Measurements from ENCODE around the gene NKG7.

Gene NKG7

GRCh38 chr19:51391073-51391611 lies 18.7 kb upstream of the NKG7 start:
- no peak for DNase-seq (ENCODE audit: low read depth)

DNA sequence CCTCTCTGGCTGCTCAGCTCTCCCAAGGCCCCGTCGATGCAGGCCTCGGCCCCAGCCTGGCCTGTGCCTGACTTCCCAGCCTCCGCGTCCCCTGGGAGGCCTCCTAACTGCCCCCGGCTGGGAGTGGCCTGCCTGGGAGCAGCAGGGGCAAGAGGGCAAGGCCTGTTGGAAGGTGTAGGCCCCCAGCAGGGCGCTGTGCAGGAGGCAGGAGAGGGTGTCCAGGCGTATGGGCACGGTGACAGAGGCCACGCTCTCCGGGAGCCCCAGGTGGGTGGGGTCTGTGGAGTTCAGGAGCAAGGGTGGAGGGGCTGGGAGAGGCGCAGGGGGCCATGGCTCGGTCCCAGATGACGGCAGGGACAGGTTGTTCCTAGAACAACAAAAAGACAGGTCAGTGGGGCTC lies 16.7 kb upstream of the NKG7 start:
- DNase-seq (ENCODE audit: low read depth): no peak

DNA sequence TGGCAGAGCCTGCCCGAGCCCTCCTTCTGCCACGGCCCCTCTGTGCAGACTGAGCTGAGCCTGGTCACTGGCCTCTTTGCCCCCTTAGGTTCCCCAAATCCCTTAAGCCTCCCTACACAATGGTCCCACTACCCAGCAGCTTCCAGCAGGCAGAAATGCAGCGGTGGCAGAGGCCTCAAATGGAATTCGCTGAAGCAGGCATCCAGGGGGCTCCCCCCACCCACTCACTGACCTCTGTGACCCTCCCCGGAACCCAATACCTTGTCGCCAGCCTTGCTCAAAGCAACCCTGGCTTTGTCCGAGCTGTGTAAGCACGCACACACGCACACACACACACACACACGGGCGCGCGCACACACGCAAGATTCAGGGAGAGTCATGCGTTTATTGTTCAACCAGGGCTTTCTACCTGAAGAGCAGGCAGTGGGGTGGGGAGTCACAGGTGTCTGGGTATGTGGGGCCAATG lies 15.5 kb upstream of the NKG7 start, which contains the start of gene LIM2:
Gene LIM2 (minus strand): TSS at position 51 of the 466 bp plus-strand sequence. CDS start 531 bp downstream, outside the sequence.
- DNase-seq (ENCODE audit: low read depth): no peak

DNA sequence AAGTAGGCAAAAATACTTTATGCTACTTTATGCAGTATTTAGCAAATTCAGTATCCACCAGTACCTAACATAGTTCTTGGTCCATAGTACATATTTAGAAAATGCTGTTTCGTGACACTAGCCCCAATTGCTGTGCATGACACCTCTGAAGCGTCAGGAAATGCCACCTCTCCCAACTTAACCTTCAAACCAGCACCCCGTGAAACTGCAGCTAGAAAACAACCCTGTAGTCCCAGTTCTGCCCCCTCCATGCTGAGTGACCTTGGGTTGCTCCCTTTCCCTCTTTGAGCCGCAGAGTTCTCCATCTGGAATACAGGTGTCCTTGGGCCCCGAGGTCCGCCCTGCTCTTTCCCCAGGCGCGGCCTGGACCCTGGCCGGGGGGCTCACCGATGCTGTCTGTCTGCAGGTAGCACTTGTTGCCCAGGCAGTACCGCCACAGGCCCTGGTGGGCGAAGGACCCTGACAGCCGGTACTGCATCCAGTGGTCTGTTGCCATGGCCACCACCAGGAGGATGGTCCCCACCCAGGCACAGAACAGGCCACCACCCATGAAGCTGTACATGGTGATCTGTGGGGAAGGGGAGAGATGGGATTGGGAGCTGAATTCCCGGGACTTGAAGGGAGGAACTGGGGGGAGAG lies 14.5 kb upstream of the NKG7 start:
- no peak for DNase-seq (ENCODE audit: low read depth)

GRCh38 chr19:51382004-51382403 lies 9.6 kb upstream of the NKG7 start:
- DNase-seq (ENCODE audit: low read depth): no peak

GRCh38 chr19:51380379-51380778 lies 7.9 kb upstream of the NKG7 start:
- no peak for DNase-seq (ENCODE audit: low read depth)

DNA sequence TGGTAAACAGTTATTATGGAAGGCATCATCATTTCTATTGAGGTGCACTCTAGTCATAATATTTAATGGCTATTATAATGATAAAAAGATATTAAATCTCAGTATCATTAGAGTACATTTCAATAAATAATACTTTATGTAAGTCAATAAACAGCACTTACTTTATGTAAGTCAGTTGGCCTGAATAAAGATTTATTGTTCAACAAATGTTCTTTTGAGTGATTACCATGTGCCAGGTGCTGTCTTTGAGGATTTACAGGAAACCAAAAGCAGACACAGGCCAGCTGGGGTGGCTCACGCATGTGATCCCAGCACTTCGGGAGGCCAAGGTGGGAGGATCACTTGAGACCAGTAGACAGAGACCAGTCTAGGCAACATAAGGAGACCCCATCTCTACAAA lies 5.0 kb upstream of the NKG7 start:
- no peak for DNase-seq (ENCODE audit: low read depth)

DNA sequence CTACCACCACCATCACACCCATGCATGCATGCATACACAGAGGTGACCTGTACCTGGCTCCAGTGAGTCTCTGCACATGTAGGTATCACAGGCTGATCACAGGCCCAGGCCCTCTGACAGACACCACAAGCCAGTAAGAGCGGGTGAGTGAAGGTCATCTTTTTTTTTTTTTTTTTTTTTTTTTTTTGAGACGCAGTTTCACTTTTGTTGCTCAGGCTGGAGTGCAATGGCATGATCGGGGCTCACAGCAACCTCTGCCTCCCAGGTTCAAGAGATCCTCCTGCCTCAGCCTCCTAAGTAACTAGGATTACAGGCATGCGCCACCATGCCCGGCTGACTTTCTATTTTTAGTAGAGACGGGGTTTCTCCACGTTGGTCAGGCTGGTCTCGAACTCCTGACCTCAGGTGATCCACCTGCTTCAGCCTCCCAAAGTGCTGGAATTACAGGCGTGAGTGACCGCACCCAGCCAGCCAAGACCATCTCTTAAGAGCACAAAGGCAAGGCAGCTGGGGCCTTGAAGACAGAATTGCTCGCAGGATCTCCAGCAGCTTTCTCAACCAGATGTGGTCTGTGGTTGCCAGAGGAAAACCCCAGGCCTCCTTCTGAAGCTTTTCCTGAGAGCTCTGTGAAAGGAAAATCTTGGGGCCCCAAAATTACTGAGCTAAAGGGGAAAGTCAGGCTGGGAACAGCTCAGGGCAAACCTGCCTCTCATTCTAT lies 3.2 kb upstream of the NKG7 start:
- DNase-seq (ENCODE audit: low read depth): no peak

DNA sequence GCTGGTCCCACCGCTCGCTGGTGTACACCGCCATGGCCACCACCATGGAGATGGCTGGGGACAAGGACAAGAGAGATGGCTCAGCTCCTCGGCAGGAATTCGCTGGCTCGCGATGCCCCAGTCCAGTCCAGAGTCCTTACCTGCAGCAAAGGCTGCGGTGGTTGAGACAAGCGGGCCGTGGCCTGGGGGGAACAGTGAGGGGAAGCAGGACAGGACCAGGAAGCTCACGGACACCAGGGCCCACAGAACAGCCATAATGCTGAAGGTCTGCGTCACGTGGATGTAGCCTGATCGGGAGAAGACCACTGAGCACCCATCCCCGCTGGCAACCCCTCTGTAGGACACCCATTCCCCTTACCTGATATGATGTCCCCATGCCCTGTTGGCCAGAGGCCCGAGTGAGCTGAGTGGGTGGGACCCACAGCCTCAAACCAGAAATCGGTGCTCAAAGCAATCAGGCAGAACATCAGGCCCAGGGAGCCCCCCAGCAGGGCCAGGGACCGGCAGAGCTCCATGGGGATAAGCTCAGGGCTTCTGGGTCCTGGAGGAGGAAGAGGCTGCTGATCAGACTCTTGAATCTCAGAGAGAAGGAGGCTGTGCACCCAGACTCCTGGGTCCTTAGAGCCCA lies 319 bp downstream of the NKG7 start:
- DNase-seq (ENCODE audit: low read depth): no peak

- no peak for DNase-seq (ENCODE audit: low read depth)
Measured at GRCh38 chr19:51371186-51371690, 1.2 kb downstream of the NKG7 start.

DNA sequence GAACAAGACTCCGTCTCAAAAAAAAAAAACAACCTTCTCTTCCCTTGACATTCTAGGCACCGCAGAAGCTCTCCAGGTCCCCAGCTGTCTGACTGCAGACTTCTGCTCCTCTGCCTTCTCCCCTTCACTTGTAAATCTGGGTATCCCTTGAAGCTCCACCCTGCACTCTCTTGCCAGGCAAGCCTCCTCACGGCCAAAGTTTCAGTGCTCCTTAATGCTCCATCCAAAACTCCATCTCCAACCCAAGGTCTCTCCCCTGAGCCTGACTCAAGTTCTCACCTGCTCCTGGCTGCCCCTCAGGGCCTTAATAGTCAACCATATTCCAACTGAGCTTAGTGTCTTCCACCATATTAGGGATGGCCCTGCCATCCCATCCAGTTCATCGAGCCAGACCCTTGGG lies 2.2 kb downstream of the NKG7 start:
- DNase-seq (ENCODE audit: low read depth): no peak

- no peak for DNase-seq (ENCODE audit: low read depth)
Measured at GRCh38 chr19:51368366-51369282, 3.8 kb downstream of the NKG7 start, which contains the start of gene CLDND2. Gene CLDND2 (minus strand): TSS chr19:51369003. CDS start chr19:51368577, 426 bp downstream.

DNA sequence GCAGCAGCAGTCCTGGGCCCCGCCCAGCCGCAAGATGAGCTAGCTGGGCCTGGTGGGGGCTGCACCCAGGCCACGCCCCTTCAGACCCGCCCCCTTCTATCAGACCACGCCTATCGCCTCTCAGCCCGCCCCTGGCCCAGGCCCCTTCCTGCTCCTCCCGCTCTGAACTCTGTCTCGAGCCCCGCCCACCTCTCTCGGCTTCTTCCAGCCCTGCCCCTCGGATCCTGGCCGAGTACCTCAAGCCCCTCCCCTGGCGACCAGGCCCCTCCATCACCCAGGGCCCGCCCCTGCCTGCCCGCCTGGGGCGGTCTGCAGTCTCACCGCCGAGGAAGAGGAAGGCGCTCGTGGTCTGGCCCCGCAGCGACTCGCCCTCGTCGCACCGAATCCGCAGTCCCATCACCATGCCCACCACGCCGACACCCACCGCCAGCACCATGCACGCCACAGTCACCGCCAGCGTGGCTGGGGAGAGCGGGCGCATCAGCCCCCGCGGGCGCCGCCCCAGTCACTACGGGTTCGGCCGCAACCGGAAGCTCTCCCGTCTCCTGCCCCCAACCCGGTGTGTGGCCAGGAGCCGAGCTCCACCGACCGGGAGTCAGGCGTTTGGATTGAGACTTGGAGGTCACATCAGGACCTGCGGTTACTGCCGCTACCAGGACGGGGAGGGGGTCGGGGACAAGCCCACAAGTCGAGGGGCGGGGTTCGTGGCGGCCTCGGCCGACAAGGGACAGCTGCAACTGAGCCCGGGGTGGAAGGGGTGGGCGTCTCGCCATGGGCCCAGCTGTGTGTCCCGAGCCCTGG lies 4.7 kb downstream of the NKG7 start:
- peak; percentile 95 for DNase-seq (ENCODE audit: low read depth)

- DNase-seq (ENCODE audit: low read depth): no peak
Measured at GRCh38 chr19:51367255-51367564, 5.2 kb downstream of the NKG7 start.

GRCh38 chr19:51366389-51367254 lies 5.8 kb downstream of the NKG7 start:
- peak; percentile 88 for DNase-seq (ENCODE audit: low read depth)

DNA sequence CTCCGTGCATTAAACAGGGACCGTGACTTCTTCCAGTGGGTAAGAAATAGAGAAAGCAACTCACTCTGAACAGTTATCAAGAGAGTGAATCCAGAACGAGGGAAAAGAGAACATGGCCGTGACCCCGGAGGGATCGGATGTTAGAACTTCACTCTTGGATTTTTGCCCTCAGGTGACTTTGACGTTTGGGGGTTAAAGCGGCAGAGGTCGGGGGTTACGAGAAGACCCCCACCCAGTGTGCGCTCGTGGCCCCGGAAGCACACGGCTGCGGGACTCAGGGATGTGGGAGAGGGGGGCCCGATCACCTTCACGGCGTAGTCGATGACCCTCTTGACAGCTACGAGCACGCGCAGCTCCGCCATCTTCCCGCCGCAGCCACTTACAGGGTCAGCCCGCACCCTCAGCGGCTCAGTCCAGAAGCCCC lies 6.5 kb downstream of the NKG7 start, which contains the start of gene ETFB:
Gene ETFB (minus strand): TSS at position 424 of the 424 bp plus-strand sequence. CDS start 62 bp downstream, at position 362.
- no peak for DNase-seq (ENCODE audit: low read depth)

DNA sequence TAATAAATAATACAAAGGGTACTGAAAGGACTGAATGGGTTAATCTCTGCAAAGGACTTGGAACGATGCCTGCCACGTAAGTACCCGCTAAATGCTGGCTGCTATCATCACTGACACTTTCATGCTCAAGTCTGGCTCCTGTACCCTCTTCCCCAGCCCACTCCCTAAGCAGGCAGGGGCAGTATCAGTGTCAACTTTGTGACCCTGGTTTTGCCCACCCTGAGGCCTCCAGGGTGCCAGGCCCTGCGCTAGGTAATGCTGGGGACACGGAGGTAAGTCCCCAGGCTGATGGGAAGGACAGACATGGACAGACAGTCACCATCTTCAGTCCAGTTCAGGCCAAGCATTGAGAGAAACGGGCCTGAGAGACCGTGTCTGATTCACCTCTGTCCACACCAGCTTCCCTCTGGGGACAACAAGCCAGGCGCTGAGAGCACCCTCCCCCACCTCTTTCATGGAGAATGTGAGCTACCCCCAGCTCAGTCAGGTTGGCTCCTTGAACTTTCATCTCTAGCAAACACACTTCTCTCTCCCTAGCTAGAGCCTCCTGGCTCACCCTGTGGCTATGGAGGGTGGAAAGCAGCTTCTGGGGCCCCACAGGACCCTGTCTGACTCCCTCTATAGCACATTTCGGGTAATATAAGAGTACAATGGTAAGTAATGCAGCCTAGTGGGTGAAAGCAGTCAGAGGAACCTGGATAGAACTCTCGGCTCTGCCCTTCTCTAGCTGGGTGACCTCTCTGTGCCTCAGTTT lies 7.1 kb downstream of the NKG7 start:
- DNase-seq (ENCODE audit: low read depth): no peak

- DNase-seq (ENCODE audit: low read depth): no peak
Measured at GRCh38 chr19:51364200-51365106, 8.0 kb downstream of the NKG7 start.

Data from stimulated activated CD8-positive, alpha-beta memory T cell treated with anti-CD3 and anti-CD28 coated beads, Interleukin-12 subunit alpha, Interleukin-12 subunit beta, amount 100 ng/mL, for 4 hours (primary cell).